H9 (cell line): Measurements from ENCODE around the gene DAPK1. TPM values are rescaled to one million over a fixed set of nuclear protein-coding genes. Genes with fewer than 3 reads are reported as not detected.

Experiments
- DNase-seq: peaks from one replicate; pipeline ENCODE4 v3.0.0-alpha.2; 2017
- H2AFZ ChIP-seq: one replicate; pipeline ENCODE4 v1.6.1; 2013; ENCODE audit warnings: mild to moderate bottlenecking, low read length, control low read depth, moderate library complexity
- H2AK5ac ChIP-seq: 2 replicates; pipeline ENCODE4 v1.6.1; 2013; ENCODE audit warnings: low read length, control low read depth, mixed read lengths; ENCODE audit not compliant: insufficient read length
- H2BK120ac ChIP-seq: one replicate; pipeline ENCODE4 v1.6.1; 2013; ENCODE audit warnings: low read depth, mild to moderate bottlenecking, low read length, control low read depth, inconsistent platforms; ENCODE audit not compliant: poor library complexity, severe bottlenecking
- H2BK12ac ChIP-seq: 2 replicates; pipeline ENCODE4 v1.6.1; 2013; ENCODE audit warnings: low read length, control low read depth, mixed read lengths, low read depth; ENCODE audit not compliant: insufficient read length
- H2BK15ac ChIP-seq: 2 replicates; pipeline ENCODE4 v1.6.1; 2013; ENCODE audit warnings: low read depth, low read length, control low read depth
- H2BK20ac ChIP-seq: one replicate; pipeline ENCODE4 v1.6.1; 2013; ENCODE audit warnings: low read depth, mild to moderate bottlenecking, low read length, control low read depth, inconsistent platforms; ENCODE audit not compliant: poor library complexity, severe bottlenecking
- H2BK5ac ChIP-seq: 2 replicates; pipeline ENCODE4 v1.6.1; 2013; ENCODE audit warnings: low read length, control low read depth, mixed read lengths; ENCODE audit not compliant: insufficient read length
- H3K14ac ChIP-seq: 2 replicates; pipeline ENCODE4 v1.6.1; 2013; ENCODE audit warnings: low read length, control low read depth; ENCODE audit not compliant: insufficient read depth
- H3K18ac ChIP-seq: 2 replicates; pipeline ENCODE4 v1.6.1; 2013; ENCODE audit warnings: low read depth, mild to moderate bottlenecking, mixed read lengths, low read length, control low read depth; ENCODE audit not compliant: insufficient read length
- H3K23ac ChIP-seq: 2 replicates; pipeline ENCODE4 v1.6.1; 2013; ENCODE audit warnings: low read length, control low read depth, mixed read lengths, low read depth; ENCODE audit not compliant: insufficient read length
- H3K23me2 ChIP-seq: 2 replicates; pipeline ENCODE4 v1.6.1; 2013; ENCODE audit warnings: low read depth, mild to moderate bottlenecking, mixed read lengths, low read length, control low read depth; ENCODE audit not compliant: insufficient read length, poor library complexity, severe bottlenecking
- H3K27ac ChIP-seq: 2 replicates; pipeline ENCODE4 v1.5.1; 2013; ENCODE audit warnings: low read length, control low read depth, mixed read lengths, low read depth; ENCODE audit not compliant: insufficient read length
- H3K27me3 ChIP-seq: 2 replicates; pipeline ENCODE4 v1.6.1; 2013; ENCODE audit warnings: low read length, control low read depth, inconsistent platforms; ENCODE audit not compliant: insufficient read depth
- H3K4ac ChIP-seq: 2 replicates; pipeline ENCODE4 v1.6.1; 2013; ENCODE audit warnings: low read depth, mild to moderate bottlenecking, control low read depth, inconsistent platforms, low read length, moderate library complexity
- H3K4me1 ChIP-seq: 2 replicates; pipeline ENCODE4 v1.6.1; 2013; ENCODE audit warnings: low read length, control low read depth, inconsistent platforms; ENCODE audit not compliant: insufficient read depth
- H3K4me2 ChIP-seq: 2 replicates; pipeline ENCODE4 v1.6.1; 2013; ENCODE audit warnings: low read length, control low read depth, mixed read lengths; ENCODE audit not compliant: insufficient read length, insufficient read depth
- H3K56ac ChIP-seq: 2 replicates; pipeline ENCODE4 v1.6.1; 2013; ENCODE audit warnings: low read depth, mild to moderate bottlenecking, mixed read lengths, low read length, control low read depth; ENCODE audit not compliant: insufficient read length
- H3K79me1 ChIP-seq: 2 replicates; pipeline ENCODE4 v1.6.1; 2013; ENCODE audit warnings: low read depth, mild to moderate bottlenecking, moderate library complexity, low read length, control low read depth, inconsistent platforms; ENCODE audit not compliant: insufficient read depth, poor library complexity, severe bottlenecking
- H3K79me2 ChIP-seq: 2 replicates; pipeline ENCODE4 v1.6.1; 2013; ENCODE audit warnings: low read length, control low read depth, inconsistent platforms; ENCODE audit not compliant: insufficient read depth
- H3K9ac ChIP-seq: 2 replicates; pipeline ENCODE4 v1.6.1; 2013; ENCODE audit warnings: low read length, control low read depth, mixed read lengths; ENCODE audit not compliant: insufficient read length; ENCODE audit errors: extremely low read depth
- H3K9me3 ChIP-seq: one replicate; pipeline ENCODE4 v1.6.1; 2013; ENCODE audit warnings: low read depth, low read length, inconsistent platforms; ENCODE audit not compliant: control insufficient read depth
- H3T11ph ChIP-seq: one replicate; pipeline ENCODE4 v1.6.1; 2013; ENCODE audit warnings: mild to moderate bottlenecking, low read length, control low read depth, inconsistent platforms
- H4K20me1 ChIP-seq: one replicate; pipeline ENCODE4 v1.6.1; 2013; ENCODE audit not compliant: control insufficient read depth, insufficient read length, insufficient read depth
- H4K5ac ChIP-seq: 2 replicates; pipeline ENCODE4 v1.6.1; 2013; ENCODE audit warnings: low read depth, mild to moderate bottlenecking, mixed read lengths, low read length, control low read depth; ENCODE audit not compliant: insufficient read length
- H4K8ac ChIP-seq: replicated peaks from 2 replicates; pipeline ENCODE4 v1.6.1; 2013; ENCODE audit warnings: low read length, control low read depth, mixed read lengths, low read depth; ENCODE audit not compliant: insufficient read length
- H4K91ac ChIP-seq: 2 replicates; pipeline ENCODE4 v1.6.1; 2013; ENCODE audit warnings: low read depth, mild to moderate bottlenecking, moderate library complexity, mixed read lengths, low read length, control low read depth; ENCODE audit not compliant: insufficient read length
- H3K27ac Mint-ChIP-seq, 3 experiments: 2 replicates in 2 of 3; 3 replicates in 1 of 3; pipeline ENCODE4 v1.8.0; 2020 to 2021; ENCODE audit warnings: mixed read lengths in 3 of 3, mild to moderate bottlenecking in 1 of 3, moderate library complexity in 1 of 3
- H3K27me3 Mint-ChIP-seq: 2 replicates; pipeline ENCODE4 v1.8.0; 2021; ENCODE audit warnings: low read depth, mild to moderate bottlenecking, moderate library complexity, mixed read lengths
- H3K36me3 Mint-ChIP-seq, 3 experiments: 2 replicates in 2 of 3; 3 replicates in 1 of 3; pipeline ENCODE4 v1.8.0; 2020 to 2021; ENCODE audit warnings: low read depth in 3 of 3, mixed read lengths in 3 of 3; ENCODE audit not compliant: insufficient read depth in 1 of 3
- H3K4me1 Mint-ChIP-seq, 2 experiments: 2 replicates each; pipeline ENCODE4 v1.8.0; 2020; ENCODE audit warnings: mixed read lengths in 2 of 2
- H3K4me3 Mint-ChIP-seq, 2 experiments: 2 replicates in 1 of 2; 3 replicates in 1 of 2; pipeline ENCODE4 v1.8.0; 2020 to 2021; ENCODE audit warnings: mild to moderate bottlenecking in 2 of 2, mixed read lengths in 2 of 2, moderate library complexity in 1 of 2
- H3K9me3 Mint-ChIP-seq, 2 experiments: 2 replicates in 1 of 2; 3 replicates in 1 of 2; pipeline ENCODE4 v1.8.0; 2020; ENCODE audit warnings: mild to moderate bottlenecking in 2 of 2, mixed read lengths in 2 of 2, moderate library complexity in 1 of 2
- CTCF ChIP-seq: fragments of 200-600 bp; sonication (generic); conservative IDR thresholded peaks from 3 replicates; pipeline ENCODE4 v1.8.0; 2021; ENCODE audit warnings: antibody characterized with exemption, mild to moderate bottlenecking
- WGBS: extraction: QIAGEN DNeasy Blood & Tissue Kit; methylation state at CpG from one replicate; pipeline ENCODE4 v1.1.7; 2013; ENCODE audit warnings: missing lambda C conversion rate, low lambda C conversion rate, mixed read lengths; ENCODE audit not compliant: insufficient read length; ENCODE audit errors: extremely low coverage; 5-methylcytosine and 5-hydroxymethylcytosine counted together
- long read RNA-seq: library from polyadenylated mRNA; unstranded; transcript quantifications from one replicate; pipeline ENCODE4 v2.0.0, GENCODE V29; 2020
- total RNA-seq: library from RNA; stranded (reverse); gene quantifications from 2 replicates; pipeline ENCODE4 v1.2.1, GENCODE V29; 2021

The DAPK1 gene
- total RNA-seq, result 78.3 and 79.4 TPM in 2 replicates
- long read RNA-seq, full-length matches to known transcripts, result 32 of 104 reads
- long read RNA-seq, partial matches to known transcripts, result 27 of 104 reads
- long read RNA-seq, other reads (novel, unspliced or antisense), result 45 of 104 reads

DNA sequence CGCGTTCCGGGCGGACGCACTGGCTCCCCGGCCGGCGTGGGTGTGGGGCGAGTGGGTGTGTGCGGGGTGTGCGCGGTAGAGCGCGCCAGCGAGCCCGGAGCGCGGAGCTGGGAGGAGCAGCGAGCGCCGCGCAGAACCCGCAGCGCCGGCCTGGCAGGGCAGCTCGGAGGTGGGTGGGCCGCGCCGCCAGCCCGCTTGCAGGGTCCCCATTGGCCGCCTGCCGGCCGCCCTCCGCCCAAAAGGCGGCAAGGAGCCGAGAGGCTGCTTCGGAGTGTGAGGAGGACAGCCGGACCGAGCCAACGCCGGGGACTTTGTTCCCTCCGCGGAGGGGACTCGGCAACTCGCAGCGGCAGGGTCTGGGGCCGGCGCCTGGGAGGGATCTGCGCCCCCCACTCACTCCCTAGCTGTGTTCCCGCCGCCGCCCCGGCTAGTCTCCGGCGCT, at the start of gene DAPK1:
Gene DAPK1, plus strand, starts transcription at position 264 of the 442 bp plus-strand sequence. CDS start 1,211 bp downstream, outside the sequence.
- H3K4me1 Mint-ChIP-seq, result peaks cover 32 to 39% of the 10 kb centered on the region in 2 experiments
- H3K14ac ChIP-seq, result peak within 1 kb of the TSS; percentile 79
- no peak within 1 kb of the TSS for H2BK5ac ChIP-seq
- peaks cover 0 to 3% of the 10 kb centered on the region in 2 experiments; a peak in 1 of 5 replicates for H3K9me3 Mint-ChIP-seq
- 0 out of 3 replicates have a peak, but pooled peaks have one; percentile 18 for TF ChIP-seq CTCF
- peaks cover 11% of the 10 kb centered on the region for H3K23me2 ChIP-seq
- peaks cover 7% of the 10 kb centered on the region; the same call in 1 of the 2 replicates for H3K79me2 ChIP-seq
- no peak within 1 kb of the TSS for H3K56ac ChIP-seq
- H3K4ac ChIP-seq, result no peak within 1 kb of the TSS
- H2BK20ac ChIP-seq, result no peak within 1 kb of the TSS
- DNase-seq, result peak; percentile 83
- H3K23ac ChIP-seq, result no peak within 1 kb of the TSS
- H4K5ac ChIP-seq, result no peak within 1 kb of the TSS
- no peak within 1 kb of the TSS for H3T11ph ChIP-seq
- H4K8ac ChIP-seq, result no peak within 1 kb of the TSS
- H4K20me1 ChIP-seq, result no peaks in the 10 kb centered on the region
- H2BK120ac ChIP-seq, result no peak within 1 kb of the TSS
- peak within 1 kb of the TSS; percentile 85 for H3K4me2 ChIP-seq
- H3K79me1 ChIP-seq, result peaks cover 3% of the 10 kb centered on the region
- H3K36me3 Mint-ChIP-seq, result peaks cover 17 to 21% (median 20%) of the 10 kb centered on the region in 3 experiments
- H3K4me1 ChIP-seq, result no peaks in the 10 kb centered on the region
- no peak within 1 kb of the TSS for H2AK5ac ChIP-seq
- peak within 1 kb of the TSS; percentile 82 for H3K18ac ChIP-seq
- peak within 1 kb of the TSS; percentile 64 for H3K9ac ChIP-seq
- peak within 1 kb of the TSS; percentile 47 to 91 (median 53); a peak in 4 of 7 replicates for H3K27ac Mint-ChIP-seq
- H3K4me3 Mint-ChIP-seq, result peak within 1 kb of the TSS; percentile 90 to 94
- no peaks in the 10 kb centered on the region for H3K9me3 ChIP-seq
- no peak within 1 kb of the TSS for H2BK15ac ChIP-seq
- H3K27me3 Mint-ChIP-seq, result peaks cover 17% of the 10 kb centered on the region
- no peaks in the 10 kb centered on the region for H3K27me3 ChIP-seq
- H3K27ac ChIP-seq, result no peak within 1 kb of the TSS
- no peak within 1 kb of the TSS for H2BK12ac ChIP-seq
- no peak within 1 kb of the TSS for H4K91ac ChIP-seq
- no peak within 1 kb of the TSS for H2AFZ ChIP-seq
- no CpG with 5 or more reads among the region's 55 CpGs for WGBS
